Measurements from ENCODE around the gene RPUSD3. TPM values are rescaled to one million over a fixed set of nuclear protein-coding genes. Genes with fewer than 3 reads are reported as not detected.

RPUSD3 gene
- total RNA-seq, 1 experiment from 2014 or later, result 53.2 TPM

GRCh38 chr3:9794400-9794799, 49.4 kb downstream of the RPUSD3 start:
- Histone ChIP-seq H3K27ac (no peak overlapping the region), H4K20me1 (ENCODE audit: insufficient read depth) (peaks cover 39% of the 10 kb centered on the region), H3K4me3 (no peak overlapping the region; the same call in 1 of the 2 replicates), H3K4me2 (peak overlapping the region; percentile 88; the same call in 1 of the 2 replicates), H3K79me2 (ENCODE audit: low read depth) (peaks cover 52% of the 10 kb centered on the region), H3K36me3 (ENCODE audit: low read depth) (peaks cover 42% of the 10 kb centered on the region), H3K27me3 (ENCODE audit: insufficient read depth, low read depth) (no peaks in the 10 kb centered on the region), H3K9me2 (ENCODE audit: insufficient read depth) (no peaks in the 10 kb centered on the region), H3F3A (ENCODE audit: insufficient read depth, low read depth) (peaks cover 35% of the 10 kb centered on the region), H3K4me1 (replicated peaks; ENCODE audit: insufficient read depth) (peaks cover 16% of the 10 kb centered on the region), H2AFZ (no peak overlapping the region), H3K9me3 (ENCODE audit: insufficient read depth, low read depth) (no peaks in the 10 kb centered on the region)
- TF ChIP-seq EZH2 (IDR thresholded peaks at IDR 0.05; ENCODE audit: low read depth), result no peak
- no peak for TF ChIP-seq CTCF (conservative IDR thresholded peaks at IDR 0.05)
- ChIA-PET CTCF (no interaction called here), POLR2A (ENCODE audit: unreplicated experiment) (interaction anchor here (0.6 kb wide), 1 partner anchor 76 kb away, joined by 9 read pairs; no protein-coding TSS in a partner anchor)
- no peak for DNase-seq
- TSS peak; percentile 53 for BruUV-seq (replicated peaks)
- intact Hi-C loops (cut with micrococcal nuclease; ENCODE audit: unreplicated experiment), result loop anchor here (5.0 kb wide), 1 partner anchor 62 kb away; the partner anchor contains the start of gene BRPF1

- no peaks in the 10 kb centered on the region for H3K9me2 ChIP-seq (ENCODE audit: insufficient read depth)
- H3K4me2 ChIP-seq, result peak overlapping the region; percentile 88
- H3K27me3 ChIP-seq (ENCODE audit: insufficient read depth, low read depth), result no peaks in the 10 kb centered on the region
- DNase-seq, result peak; percentile 16 to 44
- intact Hi-C loops (cut with micrococcal nuclease; ENCODE audit: unreplicated experiment), result loop anchor here (2.0 to 5.0 kb wide), 3 partner anchors 42 to 140 kb away; partner anchors contain the start of genes BRPF1 and CRELD1
- peaks cover 16% of the 10 kb centered on the region for H3K4me1 ChIP-seq (replicated peaks; ENCODE audit: insufficient read depth)
- H3K9me3 ChIP-seq (ENCODE audit: insufficient read depth, low read depth), result no peaks in the 10 kb centered on the region
- peak overlapping the region; percentile 87 for H2AFZ ChIP-seq
- H3K27ac ChIP-seq, result peak overlapping the region; percentile 89
- ChIA-PET CTCF (interaction anchor here (0.6 kb wide), 1 partner anchor 447 kb away, joined by 3 read pairs; no protein-coding TSS in a partner anchor), POLR2A (ENCODE audit: unreplicated experiment) (interaction anchor here (0.5 to 1.0 kb wide), 9 partner anchors 16 to 430 kb away, joined by 3 to 13 read pairs (median 4); partner anchors contain the start of genes CAMK1, RPUSD3 and THUMPD3)
- peaks cover 52% of the 10 kb centered on the region for H3K79me2 ChIP-seq (ENCODE audit: low read depth)
- no peak for TF ChIP-seq CTCF (conservative IDR thresholded peaks at IDR 0.05)
- no peak for TF ChIP-seq EZH2 (IDR thresholded peaks at IDR 0.05; ENCODE audit: low read depth)
- H4K20me1 ChIP-seq (ENCODE audit: insufficient read depth), result peaks cover 35% of the 10 kb centered on the region
- BruUV-seq (replicated peaks), result no TSS peak
- peaks cover 27% of the 10 kb centered on the region; the same call in 1 of the 2 replicates for H3F3A ChIP-seq (ENCODE audit: insufficient read depth, low read depth)
- H3K4me3 ChIP-seq, result peak overlapping the region; percentile 84
- peaks cover 34% of the 10 kb centered on the region for H3K36me3 ChIP-seq (ENCODE audit: low read depth)
Measured at GRCh38 chr3:9793161-9793781, 50.5 kb downstream of the RPUSD3 start.

- peak; percentile 79 to 86 for DNase-seq
- Histone ChIP-seq H2AFZ (peak within 1 kb of the TSS; percentile 87), H3K9me3 (ENCODE audit: insufficient read depth, low read depth) (no peaks in the 10 kb centered on the region), H3K27me3 (ENCODE audit: insufficient read depth, low read depth) (no peaks in the 10 kb centered on the region), H3K4me2 (peak within 1 kb of the TSS; percentile 88), H4K20me1 (ENCODE audit: insufficient read depth) (peaks cover 32% of the 10 kb centered on the region), H3F3A (ENCODE audit: insufficient read depth, low read depth) (peaks cover 20% of the 10 kb centered on the region; the same call in 1 of the 2 replicates), H3K4me1 (replicated peaks; ENCODE audit: insufficient read depth) (peaks cover 16% of the 10 kb centered on the region), H3K4me3 (peak within 1 kb of the TSS; percentile 84), H3K27ac (peak within 1 kb of the TSS; percentile 89), H3K9me2 (ENCODE audit: insufficient read depth) (no peaks in the 10 kb centered on the region), H3K79me2 (ENCODE audit: low read depth) (peaks cover 52% of the 10 kb centered on the region), H3K36me3 (ENCODE audit: low read depth) (peaks cover 28% of the 10 kb centered on the region; the same call in 1 of the 2 replicates)
- no TSS peak for BruUV-seq (replicated peaks)
- ChIA-PET POLR2A (ENCODE audit: unreplicated experiment) (interaction anchor here (0.5 to 1.0 kb wide), 8 partner anchors 17 to 391 kb away, joined by 3 to 13 read pairs (median 4); partner anchors contain the start of genes CAMK1 and RPUSD3), CTCF (interaction anchor here (0.6 kb wide), 1 partner anchor 447 kb away, joined by 3 read pairs; no protein-coding TSS in a partner anchor)
- intact Hi-C loops (cut with micrococcal nuclease; ENCODE audit: unreplicated experiment), result loop anchor here (2.0 to 5.0 kb wide), 3 partner anchors 42 to 140 kb away; partner anchors contain the start of genes BRPF1 and CRELD1
- TF ChIP-seq EZH2 (IDR thresholded peaks at IDR 0.05; ENCODE audit: low read depth), result no peak
- no peak for TF ChIP-seq CTCF (conservative IDR thresholded peaks at IDR 0.05)
Measured at GRCh38 chr3:9792405-9793160, 51.2 kb downstream of the RPUSD3 start, which contains the start of the genes ARPC4 and TADA3. ARPC4 (plus strand) TSS chr3:9793082; CDS start chr3:9793122, 40 bp downstream. TADA3 (minus strand) TSS chr3:9792473; CDS start chr3:9791466, 1,007 bp downstream.
